K562 (cell line): Measurements from ENCODE around the gene MSRB3. TPM values are rescaled to one million over a fixed set of nuclear protein-coding genes. Genes with fewer than 3 reads are reported as not detected.

Source experiments
- ATAC-seq: fragments of 200-7000 bp; cut with Tn5 transposase; 3 replicates; pipeline ENCODE4 v1.9.1; 2020; ENCODE audit warnings: moderate library complexity
- BruUV-seq: library from RNA; stranded (reverse); fragments of 400-500 nt; replicated peaks from 2 replicates; lab custom pipeline; 2021; lab: Mats Ljungman, UMichigan
- CTCF ChIA-PET: fragments of 300-600 bp; formaldehyde crosslinking; extraction: SDS; loops from one replicate; lab custom pipeline; 2021; ENCODE audit warnings: low intra/inter-chr PET ratio; lab: Yijun Ruan, JAX
- POLR2A ChIA-PET: fragments of 300-600, 350-650 bp; sonication (Branson Sonifier 250); formaldehyde crosslinking; extraction: SDS; loops from one replicate; lab custom pipeline; 2021; ENCODE audit warnings: antibody characterized with exemption, inconsistent platforms; lab: Yijun Ruan, JAX
- DNase-seq, 4 experiments: peaks; one replicate each; pipeline versions ENCODE4 v3.0.0 to v3.0.0-alpha.2; 2011 to 2018; ENCODE audit warnings: low spot score in 3 of 4, mixed read lengths in 3 of 4; ENCODE audit errors: extremely low read depth in 1 of 4
- FAIRE-seq: peaks from 2 replicates; lab custom pipeline; 2011; peaks lifted over from hg19 to GRCh38; lab: Jason Lieb, UNC
- H2AFZ ChIP-seq: 2 replicates; pipeline ENCODE4 v1.6.0; 2011; ENCODE audit warnings: low read depth, low read length, control low read depth, inconsistent platforms
- H3K27ac ChIP-seq: fragments of 200-600 bp; 3 replicates; pipeline ENCODE4 v1.8.0; 2011; ENCODE audit warnings: low read depth, mild to moderate bottlenecking, control low read depth, inconsistent platforms, low read length, moderate library complexity, mixed read lengths; ENCODE audit errors: extremely low read depth
- H3K27me3 ChIP-seq, 2 experiments: fragments of 300-600 bp in 1 of 2; 2 replicates in 1 of 2; 3 replicates in 1 of 2; pipeline versions ENCODE4 v1.6.0 to v1.8.0; 2011; ENCODE audit warnings: inconsistent platforms in 2 of 2, low read length in 2 of 2, mild to moderate bottlenecking in 1 of 2, mixed read lengths in 1 of 2, moderate library complexity in 1 of 2; ENCODE audit not compliant: control insufficient read depth in 2 of 2, insufficient read depth in 2 of 2
- H3K36me3 ChIP-seq: fragments of 300-600 bp; 3 replicates; pipeline ENCODE4 v1.8.0; 2011; ENCODE audit warnings: mild to moderate bottlenecking, low read length, inconsistent platforms; ENCODE audit not compliant: control insufficient read depth, insufficient read depth
- H3K4me1 ChIP-seq, 2 experiments: fragments of 200-600 bp in 1 of 2; replicated peaks in 1 of 2; 2 replicates in 1 of 2; 3 replicates in 1 of 2; pipeline versions ENCODE4 v1.5.1 to v1.8.0; 2011; ENCODE audit warnings: inconsistent platforms in 2 of 2, low read length in 2 of 2, mild to moderate bottlenecking in 1 of 2, mixed read lengths in 1 of 2, moderate library complexity in 1 of 2; ENCODE audit not compliant: control insufficient read depth in 2 of 2, insufficient read depth in 2 of 2
- H3K4me2 ChIP-seq: 2 replicates; pipeline ENCODE4 v1.6.1; 2011; ENCODE audit warnings: low read length, control low read depth, inconsistent platforms, mixed read lengths; ENCODE audit not compliant: insufficient read depth
- H3K4me3 ChIP-seq: fragments of 200-600 bp; sonication (generic), shearing (Covaris generic); 2 replicates; pipeline ENCODE4 v1.5.1; 2016; ENCODE audit warnings: control low read depth, inconsistent platforms
- H3K79me2 ChIP-seq: fragments of 200-600 bp; 3 replicates; pipeline ENCODE4 v1.8.0; 2011; ENCODE audit warnings: low read length, inconsistent platforms; ENCODE audit not compliant: control insufficient read depth, insufficient read depth
- H3K9ac ChIP-seq, 2 experiments: 2 replicates each; pipeline versions ENCODE4 v1.6.0 to v1.6.1; 2011; ENCODE audit warnings: low read depth in 2 of 2, low read length in 2 of 2, control low read depth in 1 of 2, inconsistent platforms in 1 of 2, mild to moderate bottlenecking in 1 of 2, mixed read lengths in 1 of 2; ENCODE audit not compliant: insufficient read depth in 1 of 2
- H3K9me1 ChIP-seq: one replicate; pipeline ENCODE4 v1.6.0; 2011; ENCODE audit warnings: inconsistent platforms, mild to moderate bottlenecking, low read length, moderate library complexity; ENCODE audit not compliant: control insufficient read depth, insufficient read depth
- H3K9me3 ChIP-seq: replicated peaks from 2 replicates; pipeline ENCODE4 v1.5.1; 2011; ENCODE audit warnings: low read depth, low read length, inconsistent platforms; ENCODE audit not compliant: control insufficient read depth, insufficient read depth
- H4K20me1 ChIP-seq: replicated peaks from 2 replicates; pipeline ENCODE4 v1.6.1; 2011; ENCODE audit warnings: low read length, inconsistent platforms, mixed read lengths; ENCODE audit not compliant: control insufficient read depth, insufficient read depth
- ADNP ChIP-seq: fragments of 200-800 bp; sonication (Bioruptor generic); IDR thresholded peaks from 2 replicates; pipeline ENCODE4 v1.6.1; 2016; ENCODE audit warnings: missing genetic modification characterization, missing compliant biosample characterization
- BRD4 ChIP-seq: fragments of 200-600 bp; sonication (generic); IDR thresholded peaks from 2 replicates; pipeline ENCODE4 v1.6.1; 2017; ENCODE audit warnings: inconsistent platforms
- ELF1 ChIP-seq: fragments of 200-800 bp; sonication (Bioruptor generic); IDR thresholded peaks from 2 replicates; pipeline ENCODE4 v1.6.1; 2016; ENCODE audit warnings: missing genetic modification characterization, missing compliant biosample characterization
- HSF4 ChIP-seq: fragments of 250-450 bp; sonication (Bioruptor Pico); IDR thresholded peaks from 2 replicates; pipeline ENCODE4 v2.1.2; 2022; ENCODE audit warnings: mild to moderate bottlenecking, moderate library complexity, borderline replicate concordance
- POLR3G ChIP-seq: IDR thresholded peaks from 2 replicates; pipeline ENCODE4 v1.6.1; 2011; ENCODE audit not compliant: insufficient read length, insufficient replicate concordance; ENCODE audit errors: extremely low read depth
- RAD51 ChIP-seq: fragments of 450-650 bp; IDR thresholded peaks from 2 replicates; pipeline ENCODE4 v1.7.1; 2016; ENCODE audit warnings: low read depth, mild to moderate bottlenecking, borderline replicate concordance
- TAF15 ChIP-seq: fragments of 200-400 bp; formaldehyde crosslinking; IDR thresholded peaks from 2 replicates; pipeline ENCODE4 v1.6.1; 2017; ENCODE audit warnings: mild to moderate bottlenecking, low read depth, low read length, moderate library complexity
- ZNF740 ChIP-seq, 3 experiments: fragments of 200-800 bp in 1 of 3; sonication (Bioruptor generic) in 1 of 3; sonication (generic) in 1 of 3; formaldehyde crosslinking in 1 of 3; IDR thresholded peaks; 2 replicates each; pipeline versions ENCODE4 v1.6.1 to v1.8.0; 2016 to 2022; ENCODE audit warnings: mild to moderate bottlenecking in 2 of 3, missing compliant biosample characterization in 2 of 3, missing genetic modification characterization in 2 of 3, missing genetic modification reagents in 1 of 3
- WGBS: fragments of 100-300 bp; shearing (Covaris generic); methylation state at CpG from one replicate; pipeline ENCODE4 v1.1.6; 2016; ENCODE audit warnings: low coverage, mixed read lengths; ENCODE audit not compliant: insufficient coverage; ENCODE audit errors: missing lambda C conversion rate; 5-methylcytosine and 5-hydroxymethylcytosine counted together
- in situ Hi-C: fragments of 300-500 bp; cut with MboI; formaldehyde crosslinking; loops from 4 replicates; pipeline ENCODE4 v1.15.0; 2018; ENCODE audit warnings: inconsistent platforms, mixed read lengths
- intact Hi-C: fragments of 100-400 bp; cut with micrococcal nuclease; formaldehyde crosslinking; loops from 2 replicates; pipeline ENCODE4 v1.14.2; 2022
- polyA plus RNA-seq, 8 experiments: library from polyadenylated mRNA; depleted of rRNA in 4 of 8; stranded (reverse) in 5 of 8; unstranded in 3 of 8; fragments of >200 nt; fragmentation: Nextera tagmentation in 2 of 8; fragmentation: Illumina TruSeq in 1 of 8; extraction: Ambion mirVana in 2 of 8; extraction: Trizol in 1 of 8; gene quantifications; 2 replicates each; pipeline versions ENCODE4 v1.2.1 to v1.2.3, GENCODE V29; 2011 to 2014; ENCODE audit warnings: inconsistent platforms in 1 of 8, missing spikeins in 1 of 8
- total RNA-seq, 7 experiments: library from RNA; depleted of rRNA in 6 of 7; stranded (reverse); fragments of >200 nt in 6 of 7; fragmentation: Illumina TruSeq in 2 of 7; extraction: Trizol in 2 of 7; gene quantifications; 2 replicates each; pipeline versions ENCODE4 v1.2.1 to v1.2.3, GENCODE V29; 2011 to 2021; ENCODE audit warnings: low replicate concordance in 1 of 7
- TF ChIP-seq, protein P1 (sequence below): sonication (generic); formaldehyde crosslinking; IDR thresholded peaks from 2 replicates; pipeline ENCODE4 v1.8.0; 2023; ENCODE audit warnings: mild to moderate bottlenecking, missing genetic modification reagents
- TF ChIP-seq, protein P2 (sequence below): fragments of 250-450 bp; sonication (Bioruptor Pico); IDR thresholded peaks from 2 replicates; pipeline ENCODE4 v1.8.0; 2021; ENCODE audit warnings: mild to moderate bottlenecking, moderate library complexity

Gene MSRB3
- total and polyA plus RNA-seq, 9 of the 15 experiments (the other 6 are each of a cell fraction or from before 2014, with no cell fraction given): 0.04 TPM; not detected in 8

- TF ChIP-seq TAF15: no peak
- no peak for TF ChIP-seq RAD51
- TF ChIP-seq, protein P1, sequence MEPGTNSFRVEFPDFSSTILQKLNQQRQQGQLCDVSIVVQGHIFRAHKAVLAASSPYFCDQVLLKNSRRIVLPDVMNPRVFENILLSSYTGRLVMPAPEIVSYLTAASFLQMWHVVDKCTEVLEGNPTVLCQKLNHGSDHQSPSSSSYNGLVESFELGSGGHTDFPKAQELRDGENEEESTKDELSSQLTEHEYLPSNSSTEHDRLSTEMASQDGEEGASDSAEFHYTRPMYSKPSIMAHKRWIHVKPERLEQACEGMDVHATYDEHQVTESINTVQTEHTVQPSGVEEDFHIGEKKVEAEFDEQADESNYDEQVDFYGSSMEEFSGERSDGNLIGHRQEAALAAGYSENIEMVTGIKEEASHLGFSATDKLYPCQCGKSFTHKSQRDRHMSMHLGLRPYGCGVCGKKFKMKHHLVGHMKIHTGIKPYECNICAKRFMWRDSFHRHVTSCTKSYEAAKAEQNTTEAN (CRISPR knock-in tag): no peak
- TF ChIP-seq ZNF740 (CRISPR knock-in tag; IDR thresholded peaks at IDR 0.05): no peak
- TF ChIP-seq ZNF740 (tag; IDR thresholded peaks at IDR 0.05): no peak
- TF ChIP-seq ELF1 (tag): no peak
- TF ChIP-seq POLR3G: no peak
Observed at GRCh38 chr12:65464930-65465329, 186.4 kb downstream of the MSRB3 start (continued).

DNA sequence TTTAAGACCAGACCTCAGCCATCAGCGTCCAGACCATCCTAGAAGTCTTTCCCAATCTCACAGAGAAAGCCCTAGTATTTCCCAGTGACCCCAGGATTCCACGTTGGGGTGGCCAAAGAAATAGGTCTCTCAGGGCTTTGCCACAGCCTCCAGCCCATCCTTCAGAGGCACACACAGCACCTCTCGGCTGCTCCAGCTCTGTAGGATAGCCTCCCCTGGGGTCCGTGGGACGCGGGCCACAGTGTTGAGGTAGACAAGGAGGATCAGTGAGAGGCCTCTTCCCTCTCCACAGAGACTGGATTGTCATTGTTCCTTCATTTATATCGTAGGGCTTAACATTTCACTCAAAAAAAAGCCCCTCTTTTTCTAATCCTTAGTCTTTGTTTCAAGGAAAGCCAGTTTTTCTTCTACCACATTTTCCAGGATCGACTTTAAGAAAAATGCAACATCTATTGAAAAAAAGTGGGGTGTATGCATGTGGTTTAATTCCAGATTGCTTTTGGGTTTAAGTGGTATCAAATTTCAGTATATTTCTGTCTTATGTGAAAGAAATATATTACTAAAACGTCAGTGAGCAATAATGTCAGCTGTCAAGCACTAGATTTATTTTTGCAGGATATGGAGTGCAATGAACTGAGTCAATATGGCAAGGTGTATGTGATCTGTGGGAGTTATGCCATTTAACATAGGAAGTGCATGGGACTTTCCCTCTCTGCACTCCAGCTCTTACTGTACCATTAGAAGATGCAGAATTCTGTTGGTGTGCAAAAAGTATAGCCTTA lies 187.5 kb downstream of the MSRB3 start:
- CTCF ChIA-PET: no interaction called here
- in situ Hi-C loops: no loop called here
- no peak overlapping the region for H3K27ac ChIP-seq

More for the DNA sequence above, 187.5 kb downstream of the MSRB3 start:
- Histone ChIP-seq H3K9me1 (no peaks in the 10 kb centered on the region), H3K36me3 (no peaks in the 10 kb centered on the region), H3K9me3 (no peaks in the 10 kb centered on the region), H4K20me1 (no peaks in the 10 kb centered on the region), H3K27me3 (no peaks in the 10 kb centered on the region), H3K4me1 (no peaks in the 10 kb centered on the region), H3K4me2 (no peak overlapping the region), H3K9ac (no peak overlapping the region), H3K79me2 (no peaks in the 10 kb centered on the region), H3K4me3 (no peak overlapping the region), H2AFZ (no peak overlapping the region)
- 0% methylated on average over 6 of the region's 9 CpGs for WGBS
- BruUV-seq: no TSS peak
- ATAC-seq (no peak), FAIRE-seq (no peak), DNase-seq (no peak)
- intact Hi-C loops: no loop called here
- POLR2A ChIA-PET: no interaction called here
- TF ChIP-seq BRD4 (no peak), ADNP (tag) (no peak), HSF4 (CRISPR knock-in tag) (no peak)
- TF ChIP-seq, protein P2, sequence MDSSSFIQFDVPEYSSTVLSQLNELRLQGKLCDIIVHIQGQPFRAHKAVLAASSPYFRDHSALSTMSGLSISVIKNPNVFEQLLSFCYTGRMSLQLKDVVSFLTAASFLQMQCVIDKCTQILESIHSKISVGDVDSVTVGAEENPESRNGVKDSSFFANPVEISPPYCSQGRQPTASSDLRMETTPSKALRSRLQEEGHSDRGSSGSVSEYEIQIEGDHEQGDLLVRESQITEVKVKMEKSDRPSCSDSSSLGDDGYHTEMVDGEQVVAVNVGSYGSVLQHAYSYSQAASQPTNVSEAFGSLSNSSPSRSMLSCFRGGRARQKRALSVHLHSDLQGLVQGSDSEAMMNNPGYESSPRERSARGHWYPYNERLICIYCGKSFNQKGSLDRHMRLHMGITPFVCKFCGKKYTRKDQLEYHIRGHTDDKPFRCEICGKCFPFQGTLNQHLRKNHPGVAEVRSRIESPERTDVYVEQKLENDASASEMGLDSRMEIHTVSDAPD: no peak
